Activated B cell treated with CpG ODN at 0.5 μM for 24 hours (primary cell): ENCODE data around the gene GPR89A. TPM values are rescaled to one million over a fixed set of nuclear protein-coding genes. Genes with fewer than 3 reads are reported as not detected.
"Not testable (repeated sequence)": the region's sequence is repeated elsewhere in the genome, so short reads cannot be mapped to it uniquely, and the experiment has no call there.

Experiments used
- ATAC-seq: fragments of 200-7000 bp; cut with Tn5 transposase; one replicate; pipeline ENCODE4 v1.10.0; 2021; ENCODE audit warnings: low read depth, mild to moderate bottlenecking, moderate library complexity
- CTCF ChIA-PET: fragments of 350-600 bp; sonication (Branson Sonifier 250); formaldehyde crosslinking; loops from one replicate; lab custom pipeline; 2021; ENCODE audit warnings: antibody characterized with exemption; lab: Charles Lee
- POLR2A ChIA-PET: fragments of 350-600 bp; sonication (Branson Sonifier 250); formaldehyde crosslinking; loops from one replicate; lab custom pipeline; 2021; ENCODE audit warnings: antibody characterized with exemption; lab: Charles Lee
- DNase-seq: peaks from one replicate; pipeline ENCODE4 v3.0.0; 2022
- H3K27ac Mint-ChIP-seq: one replicate; pipeline ENCODE4 v1.8.0; 2020; ENCODE audit warnings: mixed read lengths
- H3K27me3 Mint-ChIP-seq: one replicate; pipeline ENCODE4 v1.8.0; 2021; ENCODE audit warnings: mixed read lengths
- H3K36me3 Mint-ChIP-seq: one replicate; pipeline ENCODE4 v1.8.0; 2021; ENCODE audit warnings: low read depth, mixed read lengths
- H3K4me1 Mint-ChIP-seq: one replicate; pipeline ENCODE4 v1.8.0; 2021; ENCODE audit warnings: mixed read lengths
- H3K4me3 Mint-ChIP-seq: one replicate; pipeline ENCODE4 v1.8.0; 2020; ENCODE audit warnings: mild to moderate bottlenecking, mixed read lengths
- H3K9me3 Mint-ChIP-seq: one replicate; pipeline ENCODE4 v1.8.0; 2020; ENCODE audit warnings: mixed read lengths
- intact Hi-C: fragments of 100-400 bp; cut with micrococcal nuclease; formaldehyde crosslinking; loops from one replicate; pipeline ENCODE4 v1.15.1; 2024
- total RNA-seq: library from RNA; stranded (reverse); gene quantifications from 2 replicates; pipeline ENCODE4 v1.2.3, GENCODE V29; 2022

GPR89A gene
- total RNA-seq, 1 donor from 2014 or later = 32.1 TPM

DNA sequence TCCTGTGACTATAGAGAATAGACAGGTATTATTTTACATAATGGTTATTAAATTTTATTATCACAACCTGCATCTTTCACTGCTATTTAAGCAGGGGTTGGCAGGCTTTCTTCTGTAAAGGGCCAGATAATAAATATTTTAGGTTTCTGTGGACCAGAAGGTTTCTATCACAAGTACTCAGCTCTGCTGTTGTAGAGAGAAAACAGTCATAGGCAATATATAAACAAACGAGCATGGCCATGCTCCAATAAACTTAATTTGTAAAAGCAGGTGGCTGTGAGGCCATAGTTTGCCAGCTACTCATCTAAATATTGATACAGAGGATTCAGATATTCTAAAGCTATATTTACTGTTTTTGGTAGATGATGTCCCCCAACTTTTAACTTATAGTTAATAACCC lies 12.3 kb downstream of the GPR89A start:
- H3K27me3 Mint-ChIP-seq, H3K36me3 Mint-ChIP-seq, CTCF ChIA-PET, DNase-seq, ATAC-seq, H3K9me3 Mint-ChIP-seq, H3K4me1 Mint-ChIP-seq, POLR2A ChIA-PET, intact Hi-C loops, H3K27ac Mint-ChIP-seq, H3K4me3 Mint-ChIP-seq: not testable (repeated sequence)

DNA sequence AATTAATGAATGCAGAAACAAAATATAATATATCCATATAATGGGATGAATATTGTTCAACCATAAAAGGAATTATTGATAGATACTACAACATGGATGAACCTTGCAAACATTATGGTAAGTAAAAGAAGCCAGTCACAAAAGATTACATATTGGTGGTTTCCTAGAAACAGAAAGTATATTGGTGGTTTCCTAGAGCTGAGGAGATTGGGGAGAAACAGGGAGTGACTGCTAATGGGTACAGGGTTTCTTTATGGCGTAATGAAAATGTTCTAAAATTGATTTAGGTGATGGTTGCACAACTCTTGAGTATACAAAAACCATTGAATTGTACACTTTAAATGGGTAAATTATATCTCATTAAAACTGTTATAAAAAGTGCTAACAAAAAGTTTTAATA lies 14.4 kb downstream of the GPR89A start:
- DNase-seq, H3K4me3 Mint-ChIP-seq, ATAC-seq, H3K9me3 Mint-ChIP-seq, H3K36me3 Mint-ChIP-seq, POLR2A ChIA-PET, H3K4me1 Mint-ChIP-seq, CTCF ChIA-PET, intact Hi-C loops, H3K27me3 Mint-ChIP-seq, H3K27ac Mint-ChIP-seq: not testable (repeated sequence)

DNA sequence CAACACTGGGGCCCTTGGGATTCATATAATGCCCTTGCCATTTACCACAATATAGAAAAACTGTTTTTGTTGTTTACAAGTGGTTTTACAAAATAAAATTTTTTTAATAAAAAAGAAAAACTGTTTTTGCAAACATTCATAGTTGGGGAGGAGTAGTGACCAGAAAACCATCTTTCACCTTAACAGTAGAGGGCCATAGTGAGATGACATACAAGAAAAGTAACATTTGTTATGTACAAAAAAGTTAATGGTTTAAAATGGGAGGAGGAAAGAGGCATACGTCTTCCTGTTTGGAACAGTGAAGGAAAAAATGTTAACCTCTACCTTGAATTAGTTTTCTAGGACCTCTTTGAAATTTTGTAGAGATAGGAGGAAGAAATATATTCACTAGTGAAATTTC lies 28.4 kb downstream of the GPR89A start:
- ATAC-seq, intact Hi-C loops: not testable (repeated sequence)

DNA sequence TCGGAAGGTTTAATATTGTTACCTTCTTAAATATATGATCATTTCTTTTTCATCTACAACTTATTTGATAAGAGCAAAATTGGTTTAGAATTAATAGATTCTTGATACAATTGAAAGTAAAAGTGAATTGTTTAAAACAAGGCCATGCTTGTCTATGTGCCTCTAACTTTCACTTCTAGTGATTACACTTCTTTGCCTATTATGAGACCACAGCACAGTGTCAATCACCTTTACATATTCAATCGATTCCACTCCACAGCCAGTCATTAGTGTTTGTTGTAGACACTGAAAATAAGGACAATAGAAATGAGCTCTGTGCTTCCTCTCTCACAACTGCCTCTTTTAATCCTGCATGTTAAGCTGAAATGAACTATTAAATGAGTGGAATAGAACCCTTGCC lies 34.1 kb downstream of the GPR89A start:
- H3K36me3 Mint-ChIP-seq, CTCF ChIA-PET, ATAC-seq, DNase-seq, H3K9me3 Mint-ChIP-seq, H3K4me3 Mint-ChIP-seq, H3K4me1 Mint-ChIP-seq, H3K27me3 Mint-ChIP-seq, H3K27ac Mint-ChIP-seq, POLR2A ChIA-PET, intact Hi-C loops: not testable (repeated sequence)

More for the DNA sequence above, 28.4 kb downstream of the GPR89A start:
- H3K4me3 Mint-ChIP-seq, H3K27ac Mint-ChIP-seq, H3K27me3 Mint-ChIP-seq, DNase-seq, H3K9me3 Mint-ChIP-seq, H3K36me3 Mint-ChIP-seq, POLR2A ChIA-PET, CTCF ChIA-PET, H3K4me1 Mint-ChIP-seq: not testable (repeated sequence)

DNA sequence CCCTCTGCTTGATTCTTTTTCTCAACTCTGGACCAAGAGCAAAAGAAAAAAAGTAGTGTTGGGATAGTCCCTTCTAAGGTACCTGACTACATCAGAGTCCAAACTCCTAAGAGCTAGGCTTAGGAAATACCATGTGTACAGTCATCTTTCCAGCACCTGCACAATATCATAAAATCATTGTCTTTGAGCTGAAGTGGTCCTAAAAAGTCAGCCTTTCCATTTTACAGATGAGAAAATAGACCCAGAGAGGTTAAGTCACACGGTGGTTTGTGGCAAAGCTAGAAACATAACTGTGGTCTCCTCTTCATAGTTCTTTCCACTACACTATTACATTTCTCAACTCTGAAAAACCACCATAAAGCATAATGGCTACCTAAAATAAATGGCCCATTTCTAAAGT lies 36.2 kb downstream of the GPR89A start:
- intact Hi-C loops, CTCF ChIA-PET, H3K9me3 Mint-ChIP-seq, H3K4me3 Mint-ChIP-seq, DNase-seq, H3K27ac Mint-ChIP-seq, H3K27me3 Mint-ChIP-seq, H3K4me1 Mint-ChIP-seq, ATAC-seq, POLR2A ChIA-PET, H3K36me3 Mint-ChIP-seq: not testable (repeated sequence)

DNA sequence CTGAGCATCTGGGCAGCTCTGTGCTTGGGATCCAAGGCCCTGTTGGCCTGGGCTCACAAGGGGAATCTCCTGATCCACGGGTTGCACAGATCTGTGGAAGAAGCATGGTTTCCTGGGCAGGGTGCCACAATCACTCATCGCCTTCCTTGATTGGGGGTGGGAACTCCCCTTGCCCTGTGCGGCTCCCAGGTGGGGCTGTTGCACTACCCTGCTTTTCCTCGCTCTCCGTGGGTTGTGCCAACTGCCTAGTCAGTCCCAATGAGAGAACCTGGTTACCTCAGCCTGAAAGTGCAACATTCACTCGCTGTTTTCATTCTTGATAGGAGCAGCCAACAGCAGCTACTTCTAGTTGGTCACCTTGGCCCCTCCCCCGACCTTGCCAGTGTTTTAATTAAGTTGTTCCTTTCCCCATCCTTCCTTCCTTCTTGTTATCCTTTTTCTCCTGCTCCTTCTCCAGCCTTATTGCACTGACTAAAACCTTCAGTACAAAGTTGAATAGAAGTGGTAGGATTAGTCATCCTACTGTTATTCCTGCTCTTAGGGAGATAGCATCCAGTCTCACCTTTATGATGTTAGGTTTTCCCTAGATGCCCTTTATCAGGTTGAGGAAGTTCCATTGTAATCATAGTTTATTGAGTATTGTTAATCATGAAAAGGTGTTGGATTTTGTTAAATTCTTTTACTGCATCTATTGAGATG lies 48.6 kb downstream of the GPR89A start:
- H3K4me1 Mint-ChIP-seq, H3K9me3 Mint-ChIP-seq, H3K27me3 Mint-ChIP-seq, POLR2A ChIA-PET, CTCF ChIA-PET, H3K4me3 Mint-ChIP-seq, ATAC-seq, DNase-seq, intact Hi-C loops, H3K27ac Mint-ChIP-seq: not testable (repeated sequence)
- peaks cover 15% of the 10 kb centered on the region for H3K36me3 Mint-ChIP-seq

DNA sequence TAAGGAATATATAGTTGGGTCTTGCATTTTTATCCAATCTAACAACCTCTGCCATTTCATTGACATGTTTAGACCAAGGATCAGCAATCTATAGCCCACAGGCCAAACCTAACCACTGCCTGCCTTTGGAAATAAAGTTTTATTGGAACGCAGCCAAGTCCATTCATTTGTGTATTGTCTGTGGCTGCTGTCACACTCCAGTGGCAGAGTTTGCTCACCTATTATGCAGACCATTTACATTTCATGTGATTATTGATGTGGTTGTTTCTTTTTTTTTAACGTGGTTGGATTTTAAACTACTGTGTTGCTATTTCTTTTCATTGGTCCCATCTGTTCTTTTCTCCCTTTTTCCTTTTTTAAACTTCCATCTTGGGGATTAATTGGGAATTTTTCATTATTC lies 54.7 kb downstream of the GPR89A start:
- POLR2A ChIA-PET, ATAC-seq, H3K4me1 Mint-ChIP-seq, DNase-seq, H3K27me3 Mint-ChIP-seq, H3K27ac Mint-ChIP-seq, H3K4me3 Mint-ChIP-seq, H3K9me3 Mint-ChIP-seq, CTCF ChIA-PET, intact Hi-C loops: not testable (repeated sequence)
- peaks cover 15% of the 10 kb centered on the region for H3K36me3 Mint-ChIP-seq

DNA sequence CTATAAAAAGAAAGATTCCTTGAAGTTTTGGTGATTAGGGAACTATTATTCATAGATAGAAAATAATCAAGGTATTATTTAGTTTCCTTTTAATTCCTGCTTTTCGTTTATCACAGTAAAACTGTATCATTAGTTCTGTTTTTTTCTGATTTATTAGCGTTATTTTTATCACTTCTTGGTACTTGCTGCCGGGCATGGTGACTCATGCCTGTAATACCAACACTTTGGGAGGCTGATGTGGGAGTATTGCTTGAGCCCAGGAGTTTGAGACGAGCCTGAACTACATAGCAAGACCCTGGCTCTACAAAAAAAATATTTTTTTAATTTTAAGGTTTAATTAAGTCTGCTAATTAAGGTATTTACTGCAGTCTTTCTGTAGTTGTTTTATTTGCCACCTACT lies 57.2 kb downstream of the GPR89A start:
- POLR2A ChIA-PET, DNase-seq, H3K4me1 Mint-ChIP-seq, H3K9me3 Mint-ChIP-seq, H3K27ac Mint-ChIP-seq, CTCF ChIA-PET, H3K27me3 Mint-ChIP-seq, ATAC-seq, intact Hi-C loops, H3K4me3 Mint-ChIP-seq: not testable (repeated sequence)
- H3K36me3 Mint-ChIP-seq = peaks cover 13% of the 10 kb centered on the region

DNA sequence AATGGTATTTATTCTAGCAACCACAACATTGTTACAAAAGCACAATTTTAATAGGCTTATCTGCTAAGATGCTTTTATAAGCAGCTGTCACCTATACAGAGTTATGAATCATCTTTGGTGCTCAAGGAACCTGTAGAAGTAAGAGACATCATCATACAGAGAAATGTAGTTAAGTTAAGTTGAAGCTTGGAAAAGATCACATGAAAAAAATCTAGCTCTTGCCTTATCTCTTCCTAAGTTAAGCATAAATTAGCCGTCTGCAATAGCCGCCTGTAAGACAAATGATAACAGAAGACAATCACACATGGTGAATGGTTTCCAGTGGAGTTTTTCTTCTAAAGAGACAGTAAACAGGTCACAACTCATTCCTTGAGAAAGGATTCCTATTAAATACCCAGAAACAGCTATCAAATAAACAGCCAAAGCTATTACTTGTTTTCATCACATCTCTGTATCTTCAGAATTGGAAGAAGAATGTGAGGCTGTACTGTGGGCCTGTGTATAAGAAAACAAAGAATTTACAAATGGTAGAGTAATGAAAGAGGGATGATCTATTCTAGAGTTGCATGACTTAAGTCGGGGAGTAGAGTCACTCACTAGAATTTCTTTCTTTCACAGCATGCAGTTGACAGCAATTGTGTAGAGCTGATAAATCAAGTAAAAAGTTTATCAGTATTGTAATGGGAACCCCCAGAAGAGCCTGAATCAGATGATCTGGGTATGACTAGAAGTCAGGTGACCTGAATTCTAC lies 63.4 kb downstream of the GPR89A start:
- H3K4me3 Mint-ChIP-seq, POLR2A ChIA-PET, DNase-seq, H3K9me3 Mint-ChIP-seq, ATAC-seq, CTCF ChIA-PET, H3K27me3 Mint-ChIP-seq, H3K27ac Mint-ChIP-seq, intact Hi-C loops: not testable (repeated sequence)
- H3K36me3 Mint-ChIP-seq = peaks cover 16% of the 10 kb centered on the region
- H3K4me1 Mint-ChIP-seq = peaks cover 21% of the 10 kb centered on the region

DNA sequence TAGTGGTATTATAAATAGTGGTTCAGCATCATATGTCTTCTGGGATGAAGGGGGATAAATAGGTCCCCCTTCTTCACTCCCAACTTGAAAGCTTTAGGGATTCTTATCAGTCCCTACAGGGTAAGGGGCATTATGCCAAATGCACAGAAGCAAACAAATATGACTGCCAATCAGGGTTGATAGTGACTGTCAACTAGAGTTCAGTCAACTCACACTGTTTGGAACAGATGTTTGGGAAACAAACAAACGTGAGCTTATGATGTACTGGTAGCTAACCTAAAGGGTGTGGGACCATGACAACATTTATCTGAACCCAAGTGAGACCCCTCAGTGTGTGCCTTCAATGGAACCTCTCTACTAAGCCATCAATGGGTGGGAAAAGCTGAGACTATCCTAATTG lies 65.4 kb downstream of the GPR89A start:
- H3K9me3 Mint-ChIP-seq, H3K4me3 Mint-ChIP-seq, CTCF ChIA-PET, POLR2A ChIA-PET, intact Hi-C loops, H3K27me3 Mint-ChIP-seq, ATAC-seq, DNase-seq, H3K27ac Mint-ChIP-seq, H3K36me3 Mint-ChIP-seq: not testable (repeated sequence)
- peaks cover 19% of the 10 kb centered on the region for H3K4me1 Mint-ChIP-seq

DNA sequence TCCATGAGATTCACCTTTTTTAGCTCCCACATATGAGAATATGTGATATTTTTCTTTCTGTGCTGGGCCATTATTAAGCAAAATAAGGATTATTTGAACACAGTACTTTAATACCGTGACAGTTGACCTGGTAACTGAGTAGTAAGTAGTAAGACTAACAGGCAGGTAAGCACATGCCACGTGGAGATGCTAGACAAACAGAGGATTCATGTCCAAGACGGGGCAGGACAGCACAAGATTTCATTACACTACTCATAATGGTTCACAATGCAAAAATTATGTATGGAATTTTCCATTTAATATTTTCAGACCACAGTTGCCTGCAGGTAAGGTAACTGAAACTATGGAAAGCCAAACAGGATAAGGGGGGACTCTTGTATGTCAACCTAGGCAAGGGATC lies 77.1 kb downstream of the GPR89A start:
- POLR2A ChIA-PET, H3K27ac Mint-ChIP-seq: not testable (repeated sequence)

DNA sequence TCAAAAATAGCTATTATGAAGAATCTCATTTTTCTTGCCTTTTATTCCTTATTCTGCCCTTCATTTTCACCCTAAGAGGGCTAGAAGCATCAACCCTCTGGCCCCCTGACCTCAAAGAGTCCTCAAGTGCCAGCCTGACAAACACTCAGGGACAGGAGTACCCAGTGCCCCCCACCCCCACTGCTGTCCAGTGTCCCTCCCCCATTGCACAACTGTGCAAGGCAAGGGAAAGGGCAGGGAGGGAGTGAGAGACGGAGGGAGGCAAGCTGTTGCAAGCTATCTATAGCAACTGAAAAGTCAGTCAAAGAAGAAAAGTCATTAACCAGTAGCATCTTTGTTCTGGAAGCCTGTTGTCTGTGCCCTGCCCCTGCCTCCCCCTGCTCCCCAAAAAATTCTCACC lies 78.3 kb downstream of the GPR89A start:
- intact Hi-C loops, H3K36me3 Mint-ChIP-seq, POLR2A ChIA-PET, DNase-seq, H3K9me3 Mint-ChIP-seq, H3K27me3 Mint-ChIP-seq, ATAC-seq, H3K27ac Mint-ChIP-seq, H3K4me3 Mint-ChIP-seq, CTCF ChIA-PET: not testable (repeated sequence)
- H3K4me1 Mint-ChIP-seq = peaks cover 14% of the 10 kb centered on the region

More for the DNA sequence above, 77.1 kb downstream of the GPR89A start:
- H3K4me3 Mint-ChIP-seq, H3K9me3 Mint-ChIP-seq, CTCF ChIA-PET, intact Hi-C loops, H3K27me3 Mint-ChIP-seq, H3K36me3 Mint-ChIP-seq, DNase-seq, H3K4me1 Mint-ChIP-seq, ATAC-seq: not testable (repeated sequence)
